ENCODE measurements around the gene CAP1. TPM values are rescaled to one million over a fixed set of nuclear protein-coding genes. Genes with fewer than 3 reads are reported as not detected.

CAP1 gene
- total and polyA plus RNA-seq, 2 of the 13 experiments (the other 11 are each of a cell fraction or from before 2014, with no cell fraction given), result 174 to 195 TPM

GRCh38 chr1:40042341-40042740 lies 1.8 kb downstream of the CAP1 start:
- peaks cover 18% of the 10 kb centered on the region; the same call in 1 of the 2 replicates for H4K20me1 ChIP-seq (ENCODE audit: insufficient read depth, low read length)
- H3K79me2 ChIP-seq (ENCODE audit: insufficient read depth, low read length), result peaks cover 64% of the 10 kb centered on the region
- H3K27ac ChIP-seq (ENCODE audit: extremely low read length, insufficient read depth, low read length), result no peak overlapping the region

More at GRCh38 chr1:40042341-40042740, 1.8 kb downstream of the CAP1 start:
- POLR2A ChIA-PET, result no interaction called here
- peak overlapping the region; percentile 11 to 95 (median 92); a peak in 3 of 6 replicates for H3K4me3 ChIP-seq (replicated peaks in 1 of 3; ENCODE audit: insufficient read depth in 1 of 3, low read depth in 2 of 3, low read length in 3 of 3)
- H2AFZ ChIP-seq (ENCODE audit: low read length), result no peak overlapping the region
- intact Hi-C loops (cut with micrococcal nuclease; ENCODE audit: unreplicated experiment), result no loop called here
- in situ Hi-C loops (cut with HindIII; ENCODE audit: extremely low pct_ligation_motif_present, low pct_unique_long_range_greater_than_20kb), result no loop called here
- ATAC-seq (no peak), FAIRE-seq (no peak), DNase-seq (ENCODE audit: low spot score) (no peak)
- WGBS (ENCODE audit: low lambda C conversion rate), result 82% methylated on average over 4 of the region's 4 CpGs
- H3K4me1 ChIP-seq (ENCODE audit: insufficient read depth, low read length), result peaks cover 42% of the 10 kb centered on the region
- no peaks in the 10 kb centered on the region; a peak in 1 of 5 replicates for H3K27me3 ChIP-seq (ENCODE audit: control insufficient read depth in 1 of 2, insufficient read depth in 2 of 2, low read length in 2 of 2)
- H3K9me3 ChIP-seq (ENCODE audit: low read length), result no peaks in the 10 kb centered on the region
- H3K4me2 ChIP-seq (ENCODE audit: low read depth, low read length), result peak overlapping the region; percentile 89
- peak overlapping the region; percentile 90; the same call in 1 of the 2 replicates for H3K9ac ChIP-seq (ENCODE audit: insufficient read depth, low read depth, low read length)
- BruUV-seq (replicated peaks), result no TSS peak
- CTCF ChIA-PET (ENCODE audit: low intra/inter-chr PET ratio, low total read pairs), result no interaction called here
- H3K36me3 ChIP-seq (replicated peaks in 1 of 2; ENCODE audit: control insufficient read depth in 1 of 2, insufficient read depth in 2 of 2, low read length in 2 of 2), result peaks cover 0 to 7% of the 10 kb centered on the region in 2 experiments; a peak in 2 of 5 replicates
- TF ChIP-seq ZNF414 (CRISPR knock-in tag; IDR thresholded peaks at IDR 0.05) (no peak), ZNF335 (CRISPR knock-in tag; IDR thresholded peaks at IDR 0.05) (no peak), ZKSCAN5 (CRISPR knock-in tag; IDR thresholded peaks at IDR 0.05) (no peak), BATF2 (CRISPR knock-in tag; IDR thresholded peaks at IDR 0.05) (no peak), AKAP8 (CRISPR knock-in tag; IDR thresholded peaks at IDR 0.05) (no peak), CHCHD3 (CRISPR knock-in tag; IDR thresholded peaks at IDR 0.05) (no peak), MZF1 (CRISPR knock-in tag; IDR thresholded peaks at IDR 0.05; ENCODE audit: borderline replicate concordance) (no peak), GPN1 (CRISPR knock-in tag; IDR thresholded peaks at IDR 0.05; ENCODE audit: borderline replicate concordance) (no peak), YEATS4 (CRISPR knock-in tag; IDR thresholded peaks at IDR 0.05; ENCODE audit: borderline replicate concordance) (no peak), ZNF564 (CRISPR knock-in tag; IDR thresholded peaks at IDR 0.05) (no peak), ADNP (CRISPR knock-in tag; IDR thresholded peaks at IDR 0.05) (no peak), SMAD9 (CRISPR knock-in tag; IDR thresholded peaks at IDR 0.05) (no peak), NFE2L1 (CRISPR knock-in tag; IDR thresholded peaks at IDR 0.05; ENCODE audit: borderline replicate concordance) (no peak), PRPF4 (IDR thresholded peaks at IDR 0.05; ENCODE audit: low read depth, low read length, poor library complexity, severe bottlenecking) (no peak), ZMYM2 (CRISPR knock-in tag; IDR thresholded peaks at IDR 0.05) (no peak), SALL2 (CRISPR knock-in tag; IDR thresholded peaks at IDR 0.05) (no peak), SRY (CRISPR knock-in tag; IDR thresholded peaks at IDR 0.05) (no peak)
- TF ChIP-seq, protein P1, sequence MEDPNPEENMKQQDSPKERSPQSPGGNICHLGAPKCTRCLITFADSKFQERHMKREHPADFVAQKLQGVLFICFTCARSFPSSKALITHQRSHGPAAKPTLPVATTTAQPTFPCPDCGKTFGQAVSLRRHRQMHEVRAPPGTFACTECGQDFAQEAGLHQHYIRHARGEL (CRISPR knock-in tag; IDR thresholded peaks at IDR 0.05), result no peak
- TF ChIP-seq, protein P2, sequence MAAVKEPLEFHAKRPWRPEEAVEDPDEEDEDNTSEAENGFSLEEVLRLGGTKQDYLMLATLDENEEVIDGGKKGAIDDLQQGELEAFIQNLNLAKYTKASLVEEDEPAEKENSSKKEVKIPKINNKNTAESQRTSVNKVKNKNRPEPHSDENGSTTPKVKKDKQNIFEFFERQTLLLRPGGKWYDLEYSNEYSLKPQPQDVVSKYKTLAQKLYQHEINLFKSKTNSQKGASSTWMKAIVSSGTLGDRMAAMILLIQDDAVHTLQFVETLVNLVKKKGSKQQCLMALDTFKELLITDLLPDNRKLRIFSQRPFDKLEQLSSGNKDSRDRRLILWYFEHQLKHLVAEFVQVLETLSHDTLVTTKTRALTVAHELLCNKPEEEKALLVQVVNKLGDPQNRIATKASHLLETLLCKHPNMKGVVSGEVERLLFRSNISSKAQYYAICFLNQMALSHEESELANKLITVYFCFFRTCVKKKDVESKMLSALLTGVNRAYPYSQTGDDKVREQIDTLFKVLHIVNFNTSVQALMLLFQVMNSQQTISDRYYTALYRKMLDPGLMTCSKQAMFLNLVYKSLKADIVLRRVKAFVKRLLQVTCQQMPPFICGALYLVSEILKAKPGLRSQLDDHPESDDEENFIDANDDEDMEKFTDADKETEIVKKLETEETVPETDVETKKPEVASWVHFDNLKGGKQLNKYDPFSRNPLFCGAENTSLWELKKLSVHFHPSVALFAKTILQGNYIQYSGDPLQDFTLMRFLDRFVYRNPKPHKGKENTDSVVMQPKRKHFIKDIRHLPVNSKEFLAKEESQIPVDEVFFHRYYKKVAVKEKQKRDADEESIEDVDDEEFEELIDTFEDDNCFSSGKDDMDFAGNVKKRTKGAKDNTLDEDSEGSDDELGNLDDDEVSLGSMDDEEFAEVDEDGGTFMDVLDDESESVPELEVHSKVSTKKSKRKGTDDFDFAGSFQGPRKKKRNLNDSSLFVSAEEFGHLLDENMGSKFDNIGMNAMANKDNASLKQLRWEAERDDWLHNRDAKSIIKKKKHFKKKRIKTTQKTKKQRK (IDR thresholded peaks at IDR 0.05; ENCODE audit: low read length), result no peak
- TF ChIP-seq, protein P3, sequence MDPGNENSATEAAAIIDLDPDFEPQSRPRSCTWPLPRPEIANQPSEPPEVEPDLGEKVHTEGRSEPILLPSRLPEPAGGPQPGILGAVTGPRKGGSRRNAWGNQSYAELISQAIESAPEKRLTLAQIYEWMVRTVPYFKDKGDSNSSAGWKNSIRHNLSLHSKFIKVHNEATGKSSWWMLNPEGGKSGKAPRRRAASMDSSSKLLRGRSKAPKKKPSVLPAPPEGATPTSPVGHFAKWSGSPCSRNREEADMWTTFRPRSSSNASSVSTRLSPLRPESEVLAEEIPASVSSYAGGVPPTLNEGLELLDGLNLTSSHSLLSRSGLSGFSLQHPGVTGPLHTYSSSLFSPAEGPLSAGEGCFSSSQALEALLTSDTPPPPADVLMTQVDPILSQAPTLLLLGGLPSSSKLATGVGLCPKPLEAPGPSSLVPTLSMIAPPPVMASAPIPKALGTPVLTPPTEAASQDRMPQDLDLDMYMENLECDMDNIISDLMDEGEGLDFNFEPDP (CRISPR knock-in tag; conservative IDR thresholded peaks at IDR 0.05), result no peak
